SH-SY5Y (cell line): ENCODE data around the gene CCDC136.

Experiments used
- GATA2 ChIP-seq: IDR thresholded peaks from 2 replicates; pipeline ENCODE4 v1.6.1; 2011; ENCODE audit warnings: mild to moderate bottlenecking, low read depth, low read length
- GATA3 ChIP-seq: IDR thresholded peaks from 2 replicates; pipeline ENCODE4 v1.6.1; 2011; ENCODE audit warnings: low read depth, mild to moderate bottlenecking, low read length, moderate library complexity

DNA sequence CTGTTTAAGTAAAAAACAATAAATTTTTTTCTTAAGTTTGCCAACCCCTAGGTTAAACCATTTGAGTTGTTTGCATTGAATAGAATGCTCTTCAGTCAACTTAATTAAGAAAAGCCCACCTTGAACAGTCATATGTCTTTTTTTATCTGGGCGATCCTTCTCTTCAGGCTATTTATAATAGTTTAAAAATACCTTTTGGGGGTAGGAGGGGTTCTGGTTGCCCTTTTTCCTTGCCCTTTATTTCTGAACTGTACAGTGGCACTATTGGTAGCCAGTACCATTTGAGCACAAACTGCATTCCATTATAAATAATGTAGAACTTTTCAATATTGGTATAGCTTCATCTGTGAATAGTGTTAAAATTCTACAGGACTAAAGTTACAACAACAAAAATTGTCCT lies 39.5 kb upstream of the CCDC136 start:
- TF ChIP-seq GATA2 (no peak), GATA3 (no peak)
